HG02885 (cell line): ENCODE data around the gene GNB1.
A peak's percentile ranks its signal among the peaks of the same experiment; 100 is the strongest.

Source experiments
- ATAC-seq: cut with Tn5 transposase; IDR thresholded peaks from one replicate; pipeline ENCODE4 v1.9.1; 2021; ENCODE audit warnings: mild to moderate bottlenecking; ENCODE audit not compliant: unreplicated experiment, poor library complexity

The GNB1 gene

GRCh38 chr1:1922956-1923833, 32.3 kb upstream of the GNB1 start:
- ATAC-seq: no peak

- ATAC-seq: no peak
Measured at GRCh38 chr1:1922702-1922955, 31.7 kb upstream of the GNB1 start.

- ATAC-seq: no peak
Measured at GRCh38 chr1:1921901-1922701, 31.2 kb upstream of the GNB1 start.

GRCh38 chr1:1921459-1921862, 30.6 kb upstream of the GNB1 start:
- no peak for ATAC-seq

GRCh38 chr1:1920608-1921458, 29.9 kb upstream of the GNB1 start:
- no peak for ATAC-seq

GRCh38 chr1:1920057-1920607, 29.2 kb upstream of the GNB1 start:
- ATAC-seq: no peak

- ATAC-seq: peak; percentile 80
Measured at GRCh38 chr1:1919304-1920056, 28.6 kb upstream of the GNB1 start.

GRCh38 chr1:1918901-1919303, 28.0 kb upstream of the GNB1 start, which contains the start of gene TMEM52:
TSS of gene TMEM52 (minus strand) at chr1:1919279. CDS start at chr1:1919265, 14 bp downstream.
- peak; percentile 20 for ATAC-seq

GRCh38 chr1:1917995-1918900, 27.4 kb upstream of the GNB1 start:
- no peak for ATAC-seq

GRCh38 chr1:1917304-1917976, 26.6 kb upstream of the GNB1 start:
- ATAC-seq: no peak

- ATAC-seq: no peak
Measured at GRCh38 chr1:1916851-1917251, 26.0 kb upstream of the GNB1 start.

- ATAC-seq: no peak
Measured at GRCh38 chr1:1915911-1916840, 25.3 kb upstream of the GNB1 start.

GRCh38 chr1:1914971-1915692, 24.2 kb upstream of the GNB1 start, which contains the start of gene CALML6:
TSS of gene CALML6 (plus strand) at chr1:1915260. CDS start at chr1:1915281, 21 bp downstream.
- no peak for ATAC-seq

GRCh38 chr1:1914101-1914970, 23.4 kb upstream of the GNB1 start:
- no peak for ATAC-seq

- ATAC-seq: no peak
Measured at GRCh38 chr1:1911350-1912041, 20.6 kb upstream of the GNB1 start.
